DMS114 treated with DMSO at 0.1 percent for 48 hours (cell line): ENCODE data around the gene MARS1.
A peak's percentile ranks its signal among the peaks of the same experiment; 100 is the strongest.
"Not testable (repeated sequence)": the region's sequence is repeated elsewhere in the genome, so short reads cannot be mapped to it uniquely, and the experiment has no call there.

Experiments used
- DNase-seq: peaks from one replicate; lab custom pipeline; 2025; ENCODE audit not compliant: unreplicated experiment; lab: John Stamatoyannopoulos, UW

The MARS1 gene

DNA sequence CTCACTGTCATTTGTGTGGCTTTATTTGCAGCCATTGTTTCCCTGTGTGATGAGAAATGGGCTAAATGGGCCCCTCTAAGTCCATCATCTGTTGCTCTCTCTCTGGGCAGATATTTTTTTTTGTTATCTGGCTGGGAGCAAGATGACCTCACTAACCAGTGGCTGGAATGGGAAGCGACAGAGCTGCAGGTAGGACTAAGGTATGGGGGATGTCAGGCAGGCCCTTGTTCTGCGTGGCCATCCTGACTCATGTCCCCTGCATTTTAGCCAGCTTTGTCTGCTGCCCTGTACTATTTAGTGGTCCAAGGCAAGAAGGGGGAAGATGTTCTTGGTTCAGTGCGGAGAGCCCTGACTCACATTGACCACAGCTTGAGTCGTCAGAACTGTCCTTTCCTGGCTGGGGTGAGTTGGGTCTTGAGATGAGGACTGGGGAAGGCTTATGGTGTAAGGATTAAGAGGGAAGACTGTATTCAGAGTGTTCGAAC, 1.3 kb downstream of the MARS1 start:
- no peak for DNase-seq

DNA sequence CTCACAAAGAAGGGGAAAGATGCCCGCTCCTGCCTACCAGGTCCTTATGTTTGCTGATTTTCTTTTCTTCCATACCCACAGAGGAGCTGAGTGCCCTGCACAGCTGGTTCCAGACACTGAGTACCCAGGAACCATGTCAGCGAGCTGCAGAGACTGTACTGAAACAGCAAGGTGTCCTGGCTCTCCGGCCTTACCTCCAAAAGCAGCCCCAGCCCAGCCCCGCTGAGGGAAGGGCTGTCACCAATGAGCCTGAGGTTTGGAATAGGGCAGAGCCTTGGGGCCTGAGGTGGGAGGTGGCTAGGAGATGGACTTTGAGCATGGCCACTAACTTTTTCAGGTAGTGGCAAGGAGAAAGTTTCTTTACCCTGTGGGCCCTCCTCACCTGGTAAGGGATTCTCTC, 2.3 kb downstream of the MARS1 start:
- DNase-seq = no peak

DNA sequence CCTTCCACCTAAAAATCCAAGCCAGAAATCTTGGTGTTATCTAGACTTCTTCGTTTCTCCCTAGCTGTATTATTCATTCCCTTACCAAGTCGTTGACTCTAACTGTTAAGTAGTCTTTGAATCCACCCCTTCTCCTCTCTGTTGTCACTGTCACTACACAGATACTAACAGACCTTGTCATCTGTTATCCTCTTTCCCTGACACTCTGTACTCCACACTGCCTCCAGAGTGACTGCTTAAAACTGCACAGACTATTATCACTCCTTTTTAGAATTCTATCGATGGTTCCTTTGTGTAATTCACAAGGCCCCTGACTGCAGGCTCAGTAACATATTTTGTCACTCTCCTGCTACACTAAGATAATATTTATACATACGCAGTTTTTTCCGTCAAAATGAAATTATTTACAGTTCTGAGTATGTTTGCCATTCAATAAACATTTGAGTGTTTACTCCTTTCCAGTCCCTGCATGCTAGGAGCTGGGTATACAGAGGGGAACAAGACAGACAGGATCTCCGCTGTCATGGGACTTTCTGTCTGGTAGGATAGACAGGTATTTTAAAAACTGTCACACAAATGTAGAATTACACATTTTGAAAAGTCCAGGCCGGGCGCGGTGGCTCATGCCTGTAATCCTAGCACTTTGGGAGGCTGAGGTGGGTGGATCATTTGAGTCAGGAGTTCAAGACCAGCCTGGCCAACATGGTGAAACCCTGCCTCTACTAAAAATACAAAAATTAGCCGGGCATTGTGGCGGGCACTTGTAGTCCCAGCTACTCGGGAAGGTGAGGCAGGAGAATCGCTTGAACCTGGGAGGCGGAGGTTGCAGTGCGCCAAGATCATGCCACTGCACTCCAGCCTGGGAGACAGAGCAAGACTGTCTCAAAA, 3.8 kb downstream of the MARS1 start:
- peak; percentile 74 for DNase-seq

- not testable (repeated sequence) for DNase-seq
Observed at GRCh38 chr12:57495051-57495701, 7.3 kb downstream of the MARS1 start.

DNA sequence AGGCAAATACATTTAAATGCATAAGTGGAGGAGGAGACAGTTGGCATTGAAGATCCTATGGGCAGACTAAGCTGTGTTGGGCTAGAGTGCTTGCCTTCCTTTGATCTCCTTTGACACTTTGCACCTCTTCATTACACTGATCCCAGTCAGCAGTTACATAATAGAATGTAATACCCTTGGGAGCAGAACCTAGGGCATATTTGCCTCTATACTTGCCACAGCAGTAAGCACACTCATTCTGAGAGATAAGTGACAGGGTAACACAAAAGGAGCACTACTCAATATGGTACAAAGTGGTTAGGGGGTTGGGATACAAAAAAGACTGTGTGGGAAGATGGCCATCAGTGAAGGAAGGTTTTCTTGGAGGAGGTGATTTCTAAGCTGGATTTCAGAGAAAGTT, 9.0 kb downstream of the MARS1 start:
- DNase-seq = no peak

GRCh38 chr12:57497223-57498131, 9.6 kb downstream of the MARS1 start:
- no peak for DNase-seq

DNA sequence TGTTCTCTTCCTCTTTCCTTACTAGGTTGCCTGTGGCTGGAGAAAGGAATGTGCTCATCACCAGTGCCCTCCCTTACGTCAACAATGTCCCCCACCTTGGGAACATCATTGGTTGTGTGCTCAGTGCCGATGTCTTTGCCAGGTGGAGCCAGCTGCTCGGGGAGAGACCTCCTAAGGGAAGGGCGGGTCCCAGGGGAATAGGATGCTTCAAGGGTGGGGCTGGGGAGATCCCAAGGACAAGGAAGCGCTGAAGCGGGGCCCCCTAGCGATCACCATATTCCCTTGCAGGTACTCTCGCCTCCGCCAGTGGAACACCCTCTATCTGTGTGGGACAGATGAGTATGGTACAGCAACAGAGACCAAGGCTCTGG, 10.2 kb downstream of the MARS1 start:
- DNase-seq = no peak

DNA sequence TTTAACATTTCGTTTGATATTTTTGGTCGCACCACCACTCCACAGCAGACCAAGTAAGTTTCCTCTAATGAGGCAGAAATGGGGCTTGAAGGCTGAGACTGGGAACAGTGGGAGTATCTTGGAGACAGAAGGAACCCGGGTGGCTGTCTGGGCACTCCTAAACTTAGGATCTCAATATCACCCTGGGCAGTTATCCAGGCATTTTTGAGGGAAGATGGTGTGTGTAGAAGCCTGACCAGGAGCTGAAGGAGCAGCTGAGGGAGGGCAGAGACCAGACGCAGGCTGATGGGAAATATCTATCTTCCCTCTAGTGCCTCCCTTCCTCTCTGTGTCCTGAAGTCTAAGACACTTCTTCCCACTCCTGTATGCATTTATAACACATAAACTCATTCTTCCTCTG, 10.7 kb downstream of the MARS1 start:
- no peak for DNase-seq

DNA sequence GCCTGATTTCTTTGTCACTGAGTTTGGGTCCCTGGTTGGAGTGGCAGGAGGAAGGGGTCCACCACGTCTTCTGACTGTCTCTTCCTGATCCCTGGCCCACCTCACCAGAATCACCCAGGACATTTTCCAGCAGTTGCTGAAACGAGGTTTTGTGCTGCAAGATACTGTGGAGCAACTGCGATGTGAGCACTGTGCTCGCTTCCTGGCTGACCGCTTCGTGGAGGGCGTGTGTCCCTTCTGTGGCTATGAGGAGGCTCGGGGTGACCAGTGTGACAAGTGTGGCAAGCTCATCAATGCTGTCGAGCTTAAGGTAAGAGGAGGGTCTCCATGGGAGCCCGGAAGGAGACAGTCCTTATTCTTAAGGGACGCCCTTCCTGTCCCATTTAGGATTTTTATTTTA, 12.3 kb downstream of the MARS1 start:
- no peak for DNase-seq

DNA sequence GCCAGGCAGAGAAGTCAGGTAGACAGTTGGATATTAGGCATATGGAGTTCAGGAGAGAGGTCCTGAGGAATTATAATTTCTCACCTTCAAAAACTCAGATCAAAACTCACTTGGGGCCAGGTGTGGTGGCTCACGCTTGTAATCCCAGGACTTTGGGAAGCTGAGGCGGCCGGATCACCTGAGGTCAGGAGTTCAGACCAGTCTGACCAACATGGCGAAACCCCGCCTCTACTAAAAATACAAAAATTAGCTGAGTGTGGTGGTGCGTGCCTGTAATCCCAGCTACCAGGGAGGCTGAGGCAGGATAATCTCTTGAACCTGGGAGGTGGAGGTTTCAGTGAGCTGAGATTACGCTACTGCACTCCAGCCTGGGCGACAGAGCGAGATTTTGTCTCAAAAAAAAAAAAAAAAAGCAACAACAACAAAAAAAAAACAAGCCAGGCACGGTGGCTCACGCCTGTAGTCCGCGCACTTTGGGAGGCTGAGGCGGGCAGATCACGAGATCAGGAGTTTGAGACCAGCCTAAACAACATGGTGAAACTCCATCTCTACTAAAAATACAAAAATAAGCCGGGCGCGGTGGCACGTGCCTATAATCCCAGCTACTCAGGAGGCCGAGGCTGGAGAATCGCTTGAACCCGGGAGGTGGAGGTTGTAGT, 14.6 kb downstream of the MARS1 start:
- not testable (repeated sequence) for DNase-seq

- not testable (repeated sequence) for DNase-seq
Observed at GRCh38 chr12:57506541-57506940, 18.7 kb downstream of the MARS1 start.

- not testable (repeated sequence) for DNase-seq
Observed at GRCh38 chr12:57507796-57508195, 19.9 kb downstream of the MARS1 start.

GRCh38 chr12:57511161-57511560, 23.3 kb downstream of the MARS1 start:
- no peak for DNase-seq

GRCh38 chr12:57511588-57512325, 23.9 kb downstream of the MARS1 start:
- DNase-seq = no peak

GRCh38 chr12:57512665-57513064, 24.8 kb downstream of the MARS1 start:
- no peak for DNase-seq

DNA sequence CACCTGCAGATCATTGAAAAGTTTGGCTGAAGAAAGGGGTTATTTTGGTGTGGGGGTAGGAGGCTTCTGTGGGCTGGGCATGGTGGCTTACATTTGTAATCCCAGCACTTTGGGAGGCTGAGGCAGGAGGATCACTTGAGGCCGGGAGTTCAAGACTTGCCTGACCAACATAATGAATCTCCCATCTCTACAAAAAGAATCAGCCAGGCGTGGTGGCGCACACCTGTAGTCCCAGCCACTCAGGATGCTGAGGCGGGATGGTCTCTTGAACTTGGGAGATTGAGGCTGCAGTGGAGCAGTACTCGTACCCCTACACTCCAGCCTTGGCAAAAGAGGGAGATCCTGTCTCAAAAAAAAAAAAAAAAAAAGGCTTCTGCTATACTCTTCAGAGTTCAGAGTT, 25.4 kb downstream of the MARS1 start:
- DNase-seq = no peak

DNA sequence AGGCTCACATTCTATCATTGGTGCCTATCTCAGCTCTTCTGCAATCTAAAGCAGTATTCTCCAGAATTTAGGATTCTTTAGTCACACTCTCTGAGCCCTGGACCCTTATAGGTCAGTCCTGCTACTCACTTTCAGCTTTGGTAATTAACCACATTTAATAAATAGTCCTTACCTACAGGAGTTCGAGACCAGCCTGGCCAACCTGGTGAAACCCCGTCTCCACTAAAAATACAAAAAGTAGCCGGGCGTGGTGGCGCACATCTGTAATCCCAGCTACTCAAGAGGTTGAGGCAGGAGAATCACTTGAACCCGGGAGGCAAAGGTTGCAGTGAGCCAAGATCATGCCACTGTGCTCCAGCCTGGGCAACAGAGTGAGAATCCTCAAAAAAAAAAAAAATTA, 25.8 kb downstream of the MARS1 start:
- not testable (repeated sequence) for DNase-seq

DNA sequence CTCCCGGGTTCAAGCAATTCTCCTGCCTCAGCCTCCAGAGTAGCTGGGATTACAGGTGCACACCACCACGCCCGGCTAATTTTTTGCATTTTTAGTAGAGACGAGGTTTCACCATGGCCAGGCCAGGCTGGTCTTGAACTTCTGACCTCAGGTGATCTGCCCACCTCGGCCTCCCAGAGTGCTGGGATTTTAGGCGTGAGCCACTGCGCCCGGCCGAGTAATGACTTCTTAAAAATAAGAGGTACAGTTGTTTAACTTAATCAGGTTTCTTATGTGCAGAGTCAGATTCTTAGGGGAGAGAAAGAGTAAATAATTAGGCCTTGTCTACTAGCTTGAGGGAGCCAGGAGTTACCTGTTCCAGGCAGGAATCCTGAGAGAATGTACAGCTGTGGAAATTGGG, 26.4 kb downstream of the MARS1 start:
- DNase-seq = not testable (repeated sequence)

DNA sequence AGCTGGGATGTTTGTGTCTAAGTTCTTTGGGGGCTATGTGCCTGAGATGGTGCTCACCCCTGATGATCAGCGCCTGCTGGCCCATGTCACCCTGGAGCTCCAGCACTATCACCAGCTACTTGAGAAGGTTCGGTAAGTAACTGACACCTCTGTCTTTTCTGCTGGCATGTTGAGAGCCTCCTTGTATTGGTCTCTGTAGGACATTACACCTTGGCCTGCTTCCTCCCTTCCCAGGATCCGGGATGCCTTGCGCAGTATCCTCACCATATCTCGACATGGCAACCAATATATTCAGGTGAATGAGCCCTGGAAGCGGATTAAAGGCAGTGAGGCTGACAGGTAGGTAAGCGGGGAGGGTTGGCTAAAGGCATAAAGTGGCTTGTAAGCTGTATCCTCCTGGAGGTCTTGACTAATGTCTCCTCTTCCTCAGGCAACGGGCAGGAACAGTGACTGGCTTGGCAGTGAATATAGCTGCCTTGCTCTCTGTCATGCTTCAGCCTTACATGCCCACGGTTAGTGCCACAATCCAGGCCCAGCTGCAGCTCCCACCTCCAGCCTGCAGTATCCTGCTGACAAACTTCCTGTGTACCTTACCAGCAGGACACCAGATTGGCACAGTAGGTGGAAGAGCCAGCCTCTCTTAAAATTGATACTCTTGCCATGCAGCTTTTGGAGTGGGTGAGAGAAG, 27.0 kb downstream of the MARS1 start:
- no peak for DNase-seq
